Measurements from ENCODE around the gene LRRC7. TPM values are rescaled to one million over a fixed set of nuclear protein-coding genes. Genes with fewer than 3 reads are reported as not detected.
"Not testable (repeated sequence)": the region's sequence is repeated elsewhere in the genome, so short reads cannot be mapped to it uniquely, and the experiment has no call there.

Gene LRRC7
- total RNA-seq, 3 donors from 2014 or later = 0.46 to 1.2 (median 1.0) TPM

- Histone ChIP-seq H3K36me3 (ENCODE audit: low read depth) (no peaks in the 10 kb centered on the region), H3K4me1 (ENCODE audit: low read depth) (no peaks in the 10 kb centered on the region), H3K9me3 (no peaks in the 10 kb centered on the region), H3K4me3 (no peak overlapping the region)
- intact Hi-C loops (cut with DNase I, micrococcal nuclease) = no loop called here
- no peak for ATAC-seq
- TF ChIP-seq CTCF (IDR thresholded peaks at IDR 0.05) = no peak
- DNase-seq = no peak
Observed at GRCh38 chr1:69863704-69864103, 296.0 kb downstream of the LRRC7 start.

GRCh38 chr1:69871412-69871811 is 303.7 kb downstream of the LRRC7 start:
- intact Hi-C loops (cut with DNase I, micrococcal nuclease) = no loop called here
- no peaks in the 10 kb centered on the region for H3K9me3 ChIP-seq
- H3K4me3 ChIP-seq = no peak overlapping the region
- H3K4me1 ChIP-seq (ENCODE audit: low read depth) = peaks cover 3% of the 10 kb centered on the region
- no peak for TF ChIP-seq CTCF (IDR thresholded peaks at IDR 0.05)
- no peak for DNase-seq
- H3K36me3 ChIP-seq (ENCODE audit: low read depth) = no peaks in the 10 kb centered on the region
- ATAC-seq = no peak

GRCh38 chr1:69878338-69878737 is 310.6 kb downstream of the LRRC7 start:
- peaks cover 3% of the 10 kb centered on the region for H3K4me1 ChIP-seq (ENCODE audit: low read depth)
- no peaks in the 10 kb centered on the region for H3K9me3 ChIP-seq
- TF ChIP-seq CTCF (IDR thresholded peaks at IDR 0.05) = no peak
- ATAC-seq (no peak), DNase-seq (no peak)
- intact Hi-C loops (cut with DNase I, micrococcal nuclease) = no loop called here
- H3K4me3 ChIP-seq = no peak overlapping the region
- no peaks in the 10 kb centered on the region for H3K36me3 ChIP-seq (ENCODE audit: low read depth)

DNA sequence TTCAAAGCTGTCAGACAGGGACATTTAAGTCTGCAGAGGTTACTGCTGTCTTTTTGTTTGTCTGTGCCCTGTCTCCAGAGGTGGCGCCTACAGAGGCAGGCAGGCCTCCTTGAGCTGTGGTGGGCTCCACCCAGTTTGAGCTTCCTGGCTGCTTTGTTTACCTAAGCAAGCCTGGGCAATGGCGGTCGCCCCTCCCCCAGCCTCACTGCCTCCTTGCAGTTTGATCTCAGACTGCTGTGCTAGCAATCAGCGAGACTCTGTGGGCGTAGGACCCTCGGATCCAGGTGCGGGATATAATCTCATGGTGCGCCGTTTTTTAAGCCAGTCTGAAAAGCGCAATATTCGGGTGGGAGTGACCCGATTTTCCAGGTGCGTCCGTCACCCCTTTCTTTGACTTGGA is 320.3 kb downstream of the LRRC7 start:
- H3K36me3 ChIP-seq (ENCODE audit: low read depth); ATAC-seq; intact Hi-C loops (cut with DNase I, micrococcal nuclease); H3K4me1 ChIP-seq (ENCODE audit: low read depth); DNase-seq; H3K4me3 ChIP-seq: not testable (repeated sequence)
- H3K9me3 ChIP-seq = peaks cover 12% of the 10 kb centered on the region

- H3K4me3 ChIP-seq = no peak overlapping the region
- ATAC-seq = no peak
- no peak for DNase-seq
- intact Hi-C loops (cut with DNase I, micrococcal nuclease) = no loop called here
- no peaks in the 10 kb centered on the region for H3K4me1 ChIP-seq (ENCODE audit: low read depth)
- no peaks in the 10 kb centered on the region for H3K36me3 ChIP-seq (ENCODE audit: low read depth)
- peaks cover 12% of the 10 kb centered on the region for H3K9me3 ChIP-seq
- TF ChIP-seq CTCF (IDR thresholded peaks at IDR 0.05) = no peak
Observed at GRCh38 chr1:69888657-69889056, 320.9 kb downstream of the LRRC7 start.

GRCh38 chr1:69898403-69898947 is 330.8 kb downstream of the LRRC7 start:
- H3K4me3 ChIP-seq = no peak overlapping the region
- no peak for ATAC-seq
- intact Hi-C loops (cut with DNase I, micrococcal nuclease) = no loop called here
- no peak for TF ChIP-seq CTCF (IDR thresholded peaks at IDR 0.05)
- no peaks in the 10 kb centered on the region for H3K9me3 ChIP-seq
- H3K4me1 ChIP-seq (ENCODE audit: low read depth) = no peaks in the 10 kb centered on the region
- H3K36me3 ChIP-seq (ENCODE audit: low read depth) = no peaks in the 10 kb centered on the region
- DNase-seq = no peak
